NCI-H524 treated with DMSO at 0.1 percent for 48 hours (cell line): ENCODE results near the gene IAH1.

ENCODE experiments used
- DNase-seq: peaks from one replicate; lab custom pipeline; 2025; lab: John Stamatoyannopoulos, UW

The IAH1 gene

DNA sequence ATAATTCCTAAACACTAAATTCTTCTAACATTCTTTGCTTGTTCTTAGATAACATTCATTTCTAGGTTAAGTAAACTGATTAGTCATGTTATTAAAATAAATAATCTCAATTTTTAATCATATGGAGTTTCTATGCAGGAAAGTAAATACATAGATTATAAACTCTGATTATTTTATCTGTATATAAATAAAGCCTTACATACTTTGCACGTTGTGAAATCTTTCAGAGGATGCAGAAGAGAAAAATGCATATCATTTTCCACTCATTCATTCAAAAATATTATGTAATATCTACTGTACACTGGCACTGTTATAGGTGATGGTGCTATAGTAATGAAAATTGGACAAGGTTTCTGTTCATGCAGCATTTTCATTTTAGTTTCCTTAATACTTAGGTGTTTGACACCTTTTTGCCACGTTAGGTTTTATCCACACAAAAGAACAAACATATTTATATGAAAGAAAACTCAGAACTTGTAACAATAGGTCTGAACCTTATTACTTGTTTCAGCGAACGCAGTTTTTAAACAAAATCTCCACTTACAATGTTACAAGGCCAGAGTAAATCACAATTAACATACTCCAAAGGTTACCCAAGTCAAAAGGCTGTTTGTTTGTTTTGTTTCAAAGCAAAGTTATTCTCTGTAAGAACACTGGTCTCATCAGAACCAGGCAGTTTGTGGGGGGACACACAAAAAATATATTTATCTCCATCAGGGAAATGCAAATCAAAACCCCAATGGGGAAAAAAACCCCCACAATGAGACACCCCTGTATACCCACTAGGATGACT is 53.8 kb downstream of the IAH1 start:
- DNase-seq = no peak

DNA sequence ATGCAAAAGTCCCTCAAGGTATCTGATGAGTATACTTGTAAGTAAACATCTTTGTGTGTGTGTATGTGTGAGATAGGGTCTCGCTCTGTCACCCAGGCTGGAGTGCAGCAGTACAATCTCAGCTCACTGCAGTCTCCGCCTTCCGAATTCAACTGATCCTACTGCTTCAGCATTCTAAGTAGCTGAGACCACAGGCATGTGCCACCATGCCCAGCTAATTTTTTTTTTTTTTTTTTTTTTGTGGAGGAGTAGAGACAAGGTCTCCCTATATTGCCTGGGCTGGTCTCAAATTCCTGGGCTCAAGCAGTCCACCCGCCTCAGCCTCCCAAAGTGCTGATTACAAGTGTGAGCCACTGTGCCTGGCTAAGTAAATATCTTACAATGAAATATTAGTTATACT is 58.1 kb downstream of the IAH1 start:
- DNase-seq = no peak

DNA sequence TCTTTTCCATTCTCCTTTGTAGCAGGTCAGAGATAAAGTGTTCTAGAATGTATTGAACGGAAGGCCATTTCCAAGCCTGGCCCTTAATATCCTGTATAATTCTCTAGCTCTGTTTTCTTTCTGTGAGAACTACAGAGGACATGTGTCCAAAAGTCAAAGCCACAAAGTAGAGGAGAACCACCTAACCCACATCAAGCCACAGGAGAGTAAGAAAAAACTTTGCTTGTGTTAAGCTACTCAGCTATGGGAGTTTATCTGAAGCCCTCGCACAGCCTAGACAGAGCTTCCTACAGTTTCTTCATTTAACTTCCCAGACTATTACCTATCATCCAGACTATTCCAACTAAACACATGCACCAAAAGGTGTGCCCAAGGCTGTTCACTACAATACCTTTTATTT is 59.3 kb downstream of the IAH1 start:
- no peak for DNase-seq

DNA sequence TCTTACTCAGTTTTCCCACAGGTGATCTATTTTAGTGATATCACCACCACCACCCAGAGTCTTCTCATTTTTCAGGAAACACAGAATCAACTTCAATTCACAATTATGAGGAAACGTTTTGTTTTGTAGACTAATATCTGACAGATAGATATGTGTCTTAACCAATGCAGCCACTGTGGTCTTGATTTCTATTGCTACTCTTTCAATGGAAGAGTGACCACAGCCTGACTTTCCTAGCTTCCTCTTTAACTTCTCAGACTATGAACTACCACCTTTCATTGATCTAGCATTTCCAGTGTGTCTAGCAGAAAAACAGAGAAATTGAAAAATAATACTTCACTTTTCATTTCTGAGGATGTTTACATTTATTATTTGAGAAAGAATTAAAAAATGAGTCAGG is 60.8 kb downstream of the IAH1 start:
- DNase-seq = no peak

DNA sequence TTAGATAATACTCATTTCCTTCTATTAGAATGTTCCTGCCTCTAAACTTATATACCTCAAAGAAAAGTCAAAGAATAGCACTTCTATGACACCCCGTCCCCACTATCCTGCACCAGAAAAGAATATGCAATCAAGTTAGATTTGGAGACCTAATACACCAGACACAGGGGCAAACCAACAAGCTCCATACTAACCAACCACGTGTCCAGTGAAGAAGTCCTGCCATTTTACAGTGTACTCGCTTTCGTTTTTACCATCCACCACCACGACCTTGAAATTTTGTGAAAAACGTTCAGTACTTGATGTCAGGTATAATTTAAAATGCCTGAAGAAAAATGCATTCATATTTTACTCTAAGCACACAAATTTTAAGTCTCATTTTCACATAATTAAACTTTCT is 62.2 kb downstream of the IAH1 start:
- no peak for DNase-seq

DNA sequence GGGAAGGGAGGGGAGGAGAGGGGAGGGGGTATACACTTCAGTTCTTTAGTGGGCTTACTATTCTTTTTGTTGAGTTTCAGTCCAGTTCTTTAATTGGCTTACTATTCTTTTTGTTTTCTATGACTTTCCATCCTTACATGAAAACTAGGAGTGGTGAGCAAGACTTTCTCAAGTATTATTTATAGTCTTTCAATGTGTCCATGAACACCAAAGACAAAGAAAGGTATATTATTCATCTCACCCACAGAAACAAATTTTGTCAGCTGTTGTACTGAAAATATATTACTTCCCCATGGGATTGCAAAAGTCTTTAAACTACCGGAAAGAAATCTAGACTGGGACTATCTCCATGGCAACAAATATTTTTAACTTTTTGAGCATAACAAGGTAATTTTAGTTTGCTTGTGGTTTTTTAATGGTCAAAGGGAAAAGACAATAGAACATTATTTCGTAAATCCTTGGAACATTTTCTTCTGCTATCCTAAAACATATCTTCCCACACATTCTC is 63.7 kb downstream of the IAH1 start:
- DNase-seq = no peak
